HCT116 (cell line): ENCODE results near the gene XKRX. TPM values are rescaled to one million over a fixed set of nuclear protein-coding genes. Genes with fewer than 3 reads are reported as not detected.

Experiments
- ATAC-seq: fragments of 200-7000 bp; cut with Tn5 transposase; 2 replicates; pipeline ENCODE4 v1.9.1; 2020; ENCODE audit warnings: mild to moderate bottlenecking, moderate library complexity
- Bru-seq: library from RNA; stranded (reverse); fragments of 400-500 nt; gene quantifications from one replicate; lab custom pipeline; 2021; lab: Mats Ljungman, UMichigan
- BruChase-seq, 2 experiments: library from RNA; stranded (reverse); fragments of 400-500 nt; gene quantifications; one replicate each; lab custom pipeline; 2021; lab: Mats Ljungman, UMichigan
- BruUV-seq: library from RNA; stranded (reverse); fragments of 400-500 nt; replicated peaks from 2 replicates; lab custom pipeline; 2021; lab: Mats Ljungman, UMichigan
- CTCF ChIA-PET: fragments of 300-600 bp; sonication (Branson Sonifier 250); formaldehyde crosslinking; loops from one replicate; lab custom pipeline; 2021; ENCODE audit warnings: antibody characterized with exemption; lab: Charles Lee
- POLR2A ChIA-PET: fragments of 300-600, 350-600 bp; sonication (Branson Sonifier 250); formaldehyde crosslinking; loops from one replicate; lab custom pipeline; 2021; ENCODE audit warnings: antibody characterized with exemption; lab: Charles Lee
- RAD21 ChIA-PET, 2 experiments: fragments of 300-600 bp; sonication (Branson Sonifier 250); formaldehyde crosslinking; loops; one replicate each; lab custom pipeline; 2023; ENCODE audit warnings: low total read pairs in 2 of 2; ENCODE audit not compliant: uncharacterized antibody in 2 of 2, unreplicated experiment in 2 of 2, low non-redundant PET in 1 of 2; lab: Charles Lee
- DNase-seq: peaks from one replicate; pipeline ENCODE4 v3.0.0-alpha.2; 2010; ENCODE audit warnings: low read depth, low spot score
- H2AFZ ChIP-seq: fragments of 200-600 bp; shearing (Covaris generic), sonication (generic); 2 replicates; pipeline ENCODE4 v1.6.1; 2017; ENCODE audit warnings: low read depth, mixed run types, mixed read lengths, antibody characterized with exemption, low read length; ENCODE audit not compliant: poor library complexity, severe bottlenecking
- H3K27ac ChIP-seq: 2 replicates; pipeline ENCODE4 v1.5.1; 2012; ENCODE audit warnings: low read depth, low read length
- H3K27me3 ChIP-seq: fragments of 200-600 bp; sonication (generic); 2 replicates; pipeline ENCODE4 v1.6.1; 2016; ENCODE audit warnings: mixed run types, low read length, mixed read lengths; ENCODE audit not compliant: insufficient read depth
- H3K36me3 ChIP-seq, 2 experiments: fragments of 200-500 bp in 1 of 2; fragments of 200-600 bp in 1 of 2; sonication (Bioruptor generic) in 1 of 2; sonication (generic) in 1 of 2; 2 replicates each; pipeline versions ENCODE4 v1.5.1 to v1.6.1; 2014 to 2016; ENCODE audit warnings: low read length in 2 of 2, inconsistent platforms in 1 of 2, mixed read lengths in 1 of 2, mixed run types in 1 of 2; ENCODE audit not compliant: insufficient read depth in 2 of 2, control insufficient read depth in 1 of 2
- H3K4me1 ChIP-seq, 2 experiments: fragments of 200-600 bp in 1 of 2; sonication (generic) in 1 of 2; 2 replicates each; pipeline versions ENCODE4 v1.5.1 to v1.6.1; 2012 to 2017; ENCODE audit warnings: low read length in 2 of 2, inconsistent platforms in 1 of 2, mild to moderate bottlenecking in 1 of 2, mixed read lengths in 1 of 2, mixed run types in 1 of 2, moderate library complexity in 1 of 2; ENCODE audit not compliant: insufficient read depth in 2 of 2, control insufficient read depth in 1 of 2
- H3K4me2 ChIP-seq: fragments of 200-600 bp; sonication (generic); 2 replicates; pipeline ENCODE4 v1.6.1; 2017; ENCODE audit warnings: mixed run types, low read length, mixed read lengths
- H3K4me3 ChIP-seq, 2 experiments: fragments of 200-600 bp in 1 of 2; sonication (generic) in 1 of 2; replicated peaks in 1 of 2; 2 replicates each; pipeline ENCODE4 v1.5.1; 2011 to 2016; ENCODE audit warnings: low read length in 2 of 2, control low read depth in 1 of 2, low read depth in 1 of 2, mild to moderate bottlenecking in 1 of 2, mixed read lengths in 1 of 2, mixed run types in 1 of 2
- H3K79me2 ChIP-seq: fragments of 200-600 bp; sonication (generic); 2 replicates; pipeline ENCODE4 v1.6.1; 2017; ENCODE audit warnings: mild to moderate bottlenecking, mixed run types, low read length, moderate library complexity, mixed read lengths; ENCODE audit not compliant: insufficient read depth
- H3K9ac ChIP-seq: fragments of 200-600 bp; sonication (generic); 2 replicates; pipeline ENCODE4 v1.6.1; 2016; ENCODE audit warnings: low read length, mixed read lengths
- H3K9me2 ChIP-seq: fragments of 200-600 bp; sonication (generic), shearing (Covaris generic); 2 replicates; pipeline ENCODE4 v1.6.1; 2017; ENCODE audit warnings: mixed run types, mild to moderate bottlenecking, moderate library complexity; ENCODE audit not compliant: insufficient read depth
- H3K9me3 ChIP-seq, 2 experiments: fragments of 200-500 bp in 1 of 2; fragments of 200-600 bp in 1 of 2; sonication (Bioruptor generic) in 1 of 2; sonication (generic) in 1 of 2; 2 replicates each; pipeline ENCODE4 v1.6.1; 2014 to 2017; ENCODE audit warnings: low read length in 2 of 2, mixed read lengths in 2 of 2, inconsistent platforms in 1 of 2, low read depth in 1 of 2, mild to moderate bottlenecking in 1 of 2, mixed run types in 1 of 2, moderate library complexity in 1 of 2; ENCODE audit not compliant: control insufficient read depth in 1 of 2, insufficient read depth in 1 of 2
- H4K20me1 ChIP-seq: fragments of 200-600 bp; sonication (generic), shearing (Covaris generic); 2 replicates; pipeline ENCODE4 v1.6.1; 2017; ENCODE audit warnings: mixed run types, mild to moderate bottlenecking, moderate library complexity; ENCODE audit not compliant: insufficient read depth
- CBX3 ChIP-seq: IDR thresholded peaks from 2 replicates; pipeline ENCODE4 v1.6.1; 2012; ENCODE audit warnings: low read depth
- CTCF ChIP-seq, 3 experiments: fragments of 200-600 bp in 1 of 3; sonication (generic) in 1 of 3; IDR thresholded peaks in 2 of 3; conservative IDR thresholded peaks in 1 of 3; 2 replicates each; pipeline ENCODE4 v1.5.1; 2012 to 2017; ENCODE audit warnings: low read depth in 2 of 3, low read length in 2 of 3, antibody characterized with exemption in 1 of 3, borderline replicate concordance in 1 of 3, control low read depth in 1 of 3, mild to moderate bottlenecking in 1 of 3, mixed read lengths in 1 of 3, mixed run types in 1 of 3, moderate library complexity in 1 of 3; ENCODE audit not compliant: insufficient read depth in 1 of 3
- EGR1 ChIP-seq: IDR thresholded peaks from 2 replicates; pipeline ENCODE4 v1.6.1; 2012; ENCODE audit warnings: low read depth
- EZH2 ChIP-seq: fragments of 200-600 bp; sonication (generic); IDR thresholded peaks from 2 replicates; pipeline ENCODE4 v1.6.1; 2017; ENCODE audit warnings: antibody characterized with exemption, mixed run types
- FOSL1 ChIP-seq: IDR thresholded peaks from 2 replicates; pipeline ENCODE4 v1.6.1; 2012; ENCODE audit warnings: low read depth
- MAX ChIP-seq: IDR thresholded peaks from 2 replicates; pipeline ENCODE4 v1.6.1; 2012
- POLR2AphosphoS5 ChIP-seq: IDR thresholded peaks from 2 replicates; pipeline ENCODE4 v1.6.1; 2011; ENCODE audit warnings: mild to moderate bottlenecking, low read depth, low read length, moderate library complexity
- SP1 ChIP-seq: IDR thresholded peaks from 2 replicates; pipeline ENCODE4 v1.6.1; 2012; ENCODE audit warnings: low read depth
- TCF7L2 ChIP-seq: IDR thresholded peaks from 2 replicates; pipeline ENCODE4 v1.7.0; 2011; ENCODE audit warnings: borderline replicate concordance, inconsistent platforms; ENCODE audit not compliant: insufficient read depth, insufficient read length; ENCODE audit errors: extremely low read depth
- YY1 ChIP-seq: IDR thresholded peaks from 2 replicates; pipeline ENCODE4 v1.6.1; 2011; ENCODE audit warnings: low read length, low read depth, moderate library complexity, mild to moderate bottlenecking; ENCODE audit not compliant: insufficient replicate concordance; ENCODE audit errors: extremely low read depth
- ZNF274 ChIP-seq: fragments of 200-500 bp; sonication (Bioruptor generic); IDR thresholded peaks from 2 replicates; pipeline ENCODE4 v1.6.1; 2014; ENCODE audit warnings: mild to moderate bottlenecking, low read depth, low read length, inconsistent platforms
- intact Hi-C: fragments of 100-400 bp; cut with micrococcal nuclease; formaldehyde crosslinking; loops from 2 replicates; pipeline ENCODE4 v1.10.0; 2022
- long read RNA-seq: library from polyadenylated mRNA; unstranded; transcript quantifications from one replicate; pipeline ENCODE4 v2.0.0, GENCODE V29; 2021; ENCODE audit not compliant: unreplicated experiment
- polyA plus RNA-seq: library from polyadenylated mRNA; unstranded; fragments of >200 nt; gene quantifications from 2 replicates; pipeline ENCODE4 v1.2.1, GENCODE V29; 2012; ENCODE audit warnings: missing spikeins
- total RNA-seq: library from RNA; stranded (reverse); gene quantifications from one replicate; pipeline ENCODE4 v1.2.1, GENCODE V29; 2021; ENCODE audit not compliant: unreplicated experiment

XKRX gene
- total RNA-seq (0.47 TPM), Bru-seq, nascent RNA (percentile 30 among the genes with signal in this experiment), BruChase-seq, experiment 1, labeled RNA remaining after a 6-hour chase (percentile 38 among the genes with signal in this experiment), BruChase-seq, experiment 2, labeled RNA remaining after a 2-hour chase (percentile 36 among the genes with signal in this experiment)
- 0.22 TPM in 2 replicates for polyA plus RNA-seq
- long read RNA-seq: 0 reads

- peak within 1 kb of the TSS; percentile 11; the same call in 1 of the 2 replicates for H3K9ac ChIP-seq
- POLR2A ChIA-PET: interaction anchor here (0.8 to 1.0 kb wide), 2 partner anchors 18 to 169 kb away, joined by 3 read pairs; partner anchors contain the start of gene CENPI
- intact Hi-C loops: no loop called here
These were observed at the start of gene XKRX for GRCh38 chrX:100928660-100929613. Gene XKRX (minus strand): TSS chrX:100928917. CDS start chrX:100928304, 613 bp downstream.

More at GRCh38 chrX:100928660-100929613, at the start of gene XKRX:
- BruUV-seq: no TSS peak
- ATAC-seq: peak; percentile 91
- Histone ChIP-seq H4K20me1 (no peaks in the 10 kb centered on the region), H3K27me3 (no peaks in the 10 kb centered on the region), H3K4me1 (peaks cover 2 to 15% of the 10 kb centered on the region in 2 experiments; a peak in 2 of 4 replicates), H3K9me3 (no peaks in the 10 kb centered on the region), H3K4me2 (peak within 1 kb of the TSS; percentile 80), H3K9me2 (no peaks in the 10 kb centered on the region), H3K36me3 (no peaks in the 10 kb centered on the region), H2AFZ (peak within 1 kb of the TSS; percentile 67), H3K4me3 (peak within 1 kb of the TSS; percentile 36 to 55), H3K27ac (peak within 1 kb of the TSS; percentile 42; the same call in 1 of the 2 replicates), H3K79me2 (no peaks in the 10 kb centered on the region)
- CTCF ChIA-PET: no interaction called here
- RAD21 ChIA-PET: no interaction called here
- TF ChIP-seq TCF7L2 (peak; percentile 81), ZNF274 (no peak), SP1 (peak; percentile 43), CBX3 (peak; percentile 39; the same call in 1 of the 2 replicates), EGR1 (peak; percentile 79), EZH2 (no peak), CTCF (IDR thresholded peaks at IDR 0.05 in 2 of 3, conservative IDR thresholded peaks at IDR 0.05 in 1 of 3; ENCODE audit: borderline replicate concordance in 1 of 3, insufficient read depth in 1 of 3, low read depth in 2 of 3, low read length in 2 of 3) (no peak), FOSL1 (peak; percentile 46), YY1 (no peak), MAX (peak; percentile 50; the same call in 1 of the 2 replicates), POLR2AphosphoS5 (no peak)
- peak; percentile 35 for DNase-seq
